NCI-H2081 treated with DMSO at 0.1 percent for 48 hours (cell line): ENCODE results near the gene RASGRF1.
"Not testable (repeated sequence)": the region's sequence is repeated elsewhere in the genome, so short reads cannot be mapped to it uniquely, and the experiment has no call there.

Experiments used
- DNase-seq: peaks from one replicate; lab custom pipeline; 2025; lab: John Stamatoyannopoulos, UW

The RASGRF1 gene

DNA sequence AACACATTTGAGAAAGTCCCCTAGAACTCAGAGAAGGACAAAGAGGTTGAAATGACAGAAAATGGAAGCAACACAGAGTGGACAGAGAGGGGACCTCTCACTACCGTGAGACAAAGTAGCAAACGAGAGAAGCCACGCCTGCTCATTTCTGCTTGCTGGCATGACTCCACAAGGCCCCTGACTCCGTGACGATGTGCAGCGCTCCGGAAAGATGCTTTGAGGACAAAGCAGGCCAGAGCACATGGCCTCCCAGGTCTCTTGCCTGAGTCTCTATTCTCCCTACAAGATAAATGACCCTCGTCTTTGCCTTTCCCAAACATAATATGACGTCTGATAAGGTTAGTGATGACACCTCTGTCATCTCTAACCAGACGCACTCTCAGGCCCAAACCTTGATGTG lies 81.9 kb downstream of the RASGRF1 start:
- DNase-seq = no peak

DNA sequence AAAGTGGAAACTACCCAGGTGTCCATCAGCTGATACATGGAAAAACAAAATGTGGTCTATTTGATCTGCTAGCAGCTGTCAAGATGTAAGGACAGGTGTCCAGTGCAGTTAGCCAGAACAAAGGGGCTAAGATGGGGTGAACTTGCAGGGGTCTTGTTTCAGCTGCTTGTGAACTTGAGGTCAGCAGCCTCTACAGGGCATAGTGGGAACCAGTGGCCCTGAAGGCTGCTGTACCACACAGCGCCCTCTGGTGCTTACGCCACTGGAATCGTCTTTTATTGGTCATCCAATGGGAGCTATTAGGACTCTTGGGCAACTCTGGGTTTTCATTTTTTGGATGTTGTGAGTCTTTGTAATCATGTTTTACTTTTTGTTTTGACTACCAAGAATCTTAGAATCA lies 83.5 kb downstream of the RASGRF1 start:
- no peak for DNase-seq

DNA sequence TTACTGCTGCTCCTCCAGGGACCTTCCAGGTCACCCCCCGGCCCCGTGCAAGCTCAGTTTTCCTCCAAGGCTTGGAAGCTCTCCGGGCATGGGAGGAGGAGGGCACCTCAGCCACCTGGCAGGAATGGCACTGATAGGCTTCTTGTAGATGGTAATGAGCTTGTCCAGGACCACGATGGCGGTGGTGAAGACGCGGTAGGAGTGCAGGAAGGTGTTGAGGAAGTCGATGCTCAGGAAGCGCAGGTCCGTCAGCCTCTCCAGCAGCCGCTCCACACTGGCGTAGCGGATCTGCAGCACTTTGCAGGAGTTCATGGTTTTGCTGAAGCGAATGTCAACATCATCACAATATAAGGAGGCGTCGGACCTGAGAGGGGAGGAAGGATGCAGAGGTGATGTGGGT lies 84.5 kb downstream of the RASGRF1 start:
- DNase-seq = no peak

DNA sequence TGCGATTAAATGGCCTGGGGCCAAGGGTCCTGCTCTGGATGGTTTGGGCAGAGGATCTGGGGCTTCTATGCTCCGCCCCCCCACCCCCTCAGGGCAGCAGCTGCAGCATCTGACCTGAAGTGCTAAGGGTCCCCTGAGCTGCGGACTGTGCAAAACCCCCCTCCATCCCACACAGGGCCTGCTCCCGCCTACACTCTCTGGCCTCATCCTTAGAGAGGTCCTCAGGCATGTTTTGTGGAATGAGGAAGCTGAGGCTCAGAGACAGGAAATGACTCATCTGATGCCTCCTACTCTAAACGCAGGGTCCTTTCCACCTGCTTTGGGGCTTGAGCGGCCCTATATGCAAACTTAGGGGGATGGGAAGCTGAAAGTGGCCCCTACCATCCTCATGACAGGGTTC lies 86.2 kb downstream of the RASGRF1 start:
- no peak for DNase-seq

DNA sequence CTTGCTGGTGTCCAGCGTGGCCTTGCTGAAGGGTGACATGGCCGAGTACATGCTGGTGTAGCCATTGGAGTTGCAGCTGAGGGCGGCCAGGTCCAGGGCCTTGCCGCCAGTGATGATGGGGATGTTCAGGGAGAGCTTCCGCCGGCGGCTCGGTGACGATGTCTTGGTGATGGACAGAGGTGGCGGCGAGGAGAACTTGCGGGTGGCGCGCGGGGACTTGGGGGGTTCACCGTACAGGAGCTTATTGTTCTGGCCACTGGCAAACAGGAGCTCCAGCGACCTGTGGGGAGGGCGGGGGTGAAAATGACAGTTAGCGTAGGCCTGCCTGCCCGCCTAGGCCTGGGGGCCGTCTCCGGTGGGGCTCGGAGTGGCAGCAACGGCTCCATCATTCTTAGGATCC lies 86.7 kb downstream of the RASGRF1 start:
- no peak for DNase-seq

DNA sequence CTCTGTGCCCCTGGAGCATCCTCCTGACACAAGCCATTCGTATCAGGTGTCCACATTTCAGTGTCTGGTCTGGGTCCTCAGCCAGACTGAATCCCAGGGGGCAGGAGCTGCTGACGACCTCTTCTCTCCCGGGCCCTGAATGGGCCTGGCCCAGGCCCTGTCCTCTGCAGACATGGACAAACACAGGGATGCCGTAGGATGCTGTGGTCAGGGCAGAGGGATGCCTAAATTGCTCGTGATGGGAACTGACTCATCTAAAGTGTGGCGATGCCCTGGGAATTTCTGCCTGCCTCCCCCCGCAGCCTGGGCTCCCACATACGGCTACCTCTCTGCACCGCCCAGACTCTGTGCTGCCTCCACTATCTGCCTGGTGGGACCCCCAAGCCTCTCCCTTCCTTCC lies 87.3 kb downstream of the RASGRF1 start:
- DNase-seq = no peak

DNA sequence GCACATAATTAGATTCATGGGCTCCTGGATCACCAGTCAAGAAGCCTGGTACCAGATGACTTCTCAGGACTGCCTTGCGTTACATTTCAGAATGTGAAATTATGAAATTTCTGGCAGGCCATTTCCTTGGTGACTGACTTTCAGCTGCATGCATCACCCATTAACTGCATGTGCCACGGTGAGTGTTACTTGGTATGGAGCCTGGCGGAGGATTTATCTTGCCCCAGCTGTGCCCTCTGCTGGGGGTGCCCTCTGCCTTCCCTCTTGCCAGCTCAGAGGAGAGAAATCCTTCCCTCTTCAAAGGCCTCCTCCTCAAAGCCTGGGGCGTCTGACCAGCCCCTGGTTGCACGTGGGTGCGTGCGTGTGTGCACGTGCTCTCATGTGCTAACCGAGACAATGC lies 88.0 kb downstream of the RASGRF1 start:
- DNase-seq = no peak

DNA sequence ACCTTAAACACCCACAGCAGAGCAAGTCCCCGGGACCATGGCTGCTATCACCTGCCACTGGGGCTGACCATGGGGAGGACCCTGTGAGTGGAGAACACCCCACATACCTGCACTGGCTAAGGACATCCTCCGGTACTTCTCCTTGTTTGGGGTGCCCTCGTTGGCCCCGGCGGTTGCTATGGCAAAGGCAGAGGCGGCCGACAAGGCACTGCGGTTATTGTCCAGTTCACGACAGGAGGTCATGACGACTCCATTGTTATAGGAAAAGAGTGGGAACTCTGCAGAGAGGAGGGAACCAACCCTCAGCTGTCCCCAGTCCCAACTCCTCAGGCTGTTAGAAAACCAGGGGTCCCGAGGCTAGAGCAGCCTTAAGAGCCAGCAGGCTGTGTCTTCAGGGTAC lies 90.9 kb downstream of the RASGRF1 start:
- no peak for DNase-seq

DNA sequence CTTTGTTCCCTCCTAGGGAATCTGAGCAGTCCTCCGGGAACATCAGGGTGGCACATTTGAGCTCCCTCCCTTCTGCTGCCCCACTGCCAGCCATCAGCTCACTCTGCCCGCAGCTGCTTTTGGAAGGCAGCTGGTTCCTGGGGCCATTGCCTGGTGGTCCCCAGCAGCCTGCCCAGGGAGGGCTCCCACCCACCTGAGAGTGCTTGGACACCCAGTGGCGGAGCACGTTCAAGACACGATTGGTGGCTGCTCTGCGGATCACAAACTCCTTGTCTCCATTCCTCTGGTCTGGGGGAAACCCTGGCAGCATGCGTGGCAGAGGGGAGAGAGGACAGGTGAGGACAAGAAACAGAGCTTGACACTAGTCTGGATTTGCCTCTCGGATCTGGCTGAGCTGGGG lies 92.1 kb downstream of the RASGRF1 start:
- no peak for DNase-seq

DNA sequence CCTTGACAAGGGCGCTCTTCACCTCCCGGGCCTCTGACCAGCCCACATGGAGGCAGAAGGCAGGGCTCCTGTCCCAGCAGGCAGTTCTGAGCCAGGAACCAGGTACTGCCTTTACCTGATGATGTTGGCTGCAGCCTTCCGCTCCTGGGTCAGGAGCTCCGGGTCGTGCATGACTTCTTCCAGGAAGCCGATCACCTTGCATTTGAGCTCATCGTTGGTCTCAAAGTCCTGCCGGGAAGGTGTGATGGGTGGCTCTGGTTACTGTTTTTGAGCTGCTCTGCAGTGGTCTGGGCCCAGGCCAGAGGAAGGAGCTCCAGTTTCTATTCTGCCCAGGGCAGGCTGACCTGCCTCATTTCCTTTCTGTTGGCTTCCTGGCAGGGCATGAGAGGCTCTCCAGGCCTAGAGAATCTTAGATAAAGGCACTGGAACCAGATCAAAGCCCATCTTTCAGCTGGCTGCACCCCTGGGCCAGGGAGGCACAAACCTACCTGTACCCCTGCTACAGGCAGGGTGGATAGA lies 92.5 kb downstream of the RASGRF1 start:
- no peak for DNase-seq

DNA sequence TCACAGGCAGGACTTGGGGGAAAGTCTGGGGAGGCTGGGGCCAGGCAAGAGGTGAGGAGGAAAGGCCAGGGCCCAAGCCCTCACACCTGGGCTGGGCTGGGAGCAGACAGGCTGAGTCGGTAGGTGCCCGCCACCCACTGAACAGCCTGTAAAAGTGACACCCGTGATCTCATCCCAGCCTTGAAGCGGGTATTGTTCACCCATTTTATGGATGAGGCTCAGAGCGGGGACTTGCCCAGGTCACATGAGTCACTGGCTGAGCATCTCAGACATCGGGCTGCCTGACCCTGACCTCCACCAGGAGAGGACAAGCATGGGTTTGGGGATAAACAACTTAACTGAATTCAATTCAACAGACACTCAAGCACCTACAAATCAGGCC lies 93.7 kb downstream of the RASGRF1 start:
- no peak for DNase-seq

DNA sequence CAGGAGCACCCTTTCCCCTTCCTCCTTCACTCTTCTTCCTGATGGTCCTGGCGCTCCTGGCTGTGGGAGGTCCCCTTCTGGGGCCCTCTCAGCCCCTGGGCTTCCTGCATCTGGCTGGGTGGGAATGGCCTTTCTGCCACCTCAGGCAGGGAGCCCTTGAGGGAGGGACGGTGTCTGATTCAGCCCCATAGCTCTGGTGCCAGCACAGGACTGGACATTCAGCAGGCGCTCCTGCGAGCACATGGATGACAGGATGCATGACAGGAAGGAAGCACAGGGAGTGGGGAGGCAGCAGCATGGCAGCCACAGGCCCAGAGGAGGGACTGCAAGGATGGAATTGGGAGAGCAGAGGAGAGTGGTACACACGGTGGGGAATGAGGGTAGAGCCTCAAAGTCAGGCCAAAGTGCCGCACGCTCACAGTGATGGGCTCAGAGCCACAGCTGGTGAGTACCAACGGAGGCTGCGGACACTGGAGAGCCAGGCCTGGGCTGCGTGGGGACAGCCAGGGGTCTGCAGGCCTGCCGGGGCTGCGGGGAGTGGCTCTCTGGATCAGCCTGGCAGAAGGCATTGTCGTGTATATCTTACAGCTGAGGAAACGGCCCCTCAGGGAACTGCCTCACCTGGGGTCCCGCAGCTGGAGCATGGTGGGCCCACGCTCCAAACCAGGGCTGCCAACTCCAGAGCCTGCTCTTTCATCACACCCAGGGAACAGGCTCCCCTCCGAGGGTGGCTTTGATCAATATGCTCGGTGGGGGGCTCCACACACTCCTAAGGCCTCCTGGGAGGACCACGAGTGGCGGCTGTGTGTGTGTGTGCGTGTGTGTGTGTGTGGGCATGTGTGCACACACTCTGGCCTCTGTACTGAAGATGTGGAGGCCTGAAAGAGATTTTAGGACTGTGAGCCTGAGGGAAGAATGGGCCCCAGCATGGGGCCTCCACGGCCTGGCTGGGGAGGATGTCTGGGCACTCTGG lies 94.4 kb downstream of the RASGRF1 start:
- no peak for DNase-seq

DNA sequence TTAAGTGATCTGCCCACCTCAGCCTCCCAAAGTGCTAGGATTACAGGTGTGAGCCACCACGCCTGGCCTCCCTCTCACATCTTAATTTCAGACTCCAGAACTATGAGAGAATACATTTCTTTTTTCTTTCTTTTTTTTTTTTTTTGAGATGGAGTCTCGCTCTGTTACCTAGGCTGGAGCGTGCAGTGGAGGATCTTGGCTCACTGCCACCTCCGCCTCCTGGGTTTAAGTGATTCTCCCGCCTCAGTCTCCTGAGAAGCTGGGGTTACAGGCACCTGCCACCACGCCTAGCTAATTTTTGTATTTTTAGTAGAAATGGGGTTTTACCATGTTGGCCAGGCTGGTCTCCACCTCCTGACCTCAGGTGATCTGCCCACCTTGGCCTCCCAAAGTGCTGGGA lies 95.4 kb downstream of the RASGRF1 start:
- DNase-seq = not testable (repeated sequence)

DNA sequence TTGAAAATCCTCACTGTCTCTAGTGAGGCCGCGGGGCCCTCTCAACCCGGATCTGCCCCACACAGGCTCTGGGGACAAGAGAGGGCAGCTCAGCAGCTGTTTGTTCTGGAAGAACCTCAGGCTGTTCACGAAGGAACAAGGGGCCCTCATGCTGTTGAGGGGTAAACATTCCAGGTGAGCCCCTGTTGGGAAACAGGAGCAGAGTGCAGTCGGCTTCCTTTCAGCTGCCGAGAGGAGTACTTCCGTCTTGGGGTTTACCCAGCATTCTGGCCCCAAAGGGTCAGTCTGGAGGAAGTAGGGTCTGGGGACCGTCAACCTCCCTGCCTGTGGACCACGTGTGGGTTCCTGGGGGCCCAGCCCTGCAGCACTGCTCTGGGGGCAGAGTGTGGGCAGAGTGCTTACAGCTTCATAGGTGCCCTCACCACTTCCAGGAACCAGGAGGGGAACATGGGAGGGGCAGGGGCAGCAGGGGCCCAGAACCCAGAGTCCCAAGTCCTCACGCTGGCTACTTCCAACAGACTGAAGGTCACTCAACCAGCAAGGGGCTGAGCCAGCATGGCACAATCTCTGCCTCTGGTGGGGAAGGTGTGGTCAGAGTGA lies 96.5 kb downstream of the RASGRF1 start:
- DNase-seq = no peak

DNA sequence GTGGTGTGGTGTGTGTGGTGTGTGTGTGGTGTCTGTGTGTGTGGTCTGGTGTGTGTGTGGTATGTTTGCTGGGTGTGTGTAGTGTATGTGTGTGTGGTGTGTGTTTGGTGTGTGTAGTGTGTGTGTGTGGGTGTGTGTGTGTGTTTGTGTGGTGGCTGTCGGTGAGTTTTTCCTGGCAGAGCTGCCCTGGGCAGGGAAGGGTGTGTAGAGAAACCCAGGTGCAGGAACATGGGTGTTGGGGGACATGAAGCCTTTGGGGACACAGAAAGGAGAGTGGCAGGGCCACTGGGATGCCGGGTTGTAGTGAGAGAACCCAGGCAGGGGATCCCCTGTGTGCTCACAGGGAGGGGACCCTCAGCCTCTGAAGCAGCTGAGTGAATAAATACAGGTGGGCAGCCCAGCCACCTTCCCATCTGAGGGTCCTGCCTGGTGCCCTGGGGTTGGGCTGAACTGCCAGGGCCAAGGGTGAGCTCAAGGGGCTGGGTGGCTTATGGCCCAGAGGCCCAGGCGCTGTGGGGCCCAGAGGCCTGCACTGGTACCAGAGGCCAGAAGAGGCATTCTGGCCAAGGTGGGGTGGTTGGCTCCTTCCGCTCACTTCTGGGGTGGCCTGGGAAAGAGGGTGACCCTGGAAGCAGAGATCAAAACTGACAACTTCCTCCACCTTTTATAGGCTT lies 97.2 kb downstream of the RASGRF1 start:
- no peak for DNase-seq

DNA sequence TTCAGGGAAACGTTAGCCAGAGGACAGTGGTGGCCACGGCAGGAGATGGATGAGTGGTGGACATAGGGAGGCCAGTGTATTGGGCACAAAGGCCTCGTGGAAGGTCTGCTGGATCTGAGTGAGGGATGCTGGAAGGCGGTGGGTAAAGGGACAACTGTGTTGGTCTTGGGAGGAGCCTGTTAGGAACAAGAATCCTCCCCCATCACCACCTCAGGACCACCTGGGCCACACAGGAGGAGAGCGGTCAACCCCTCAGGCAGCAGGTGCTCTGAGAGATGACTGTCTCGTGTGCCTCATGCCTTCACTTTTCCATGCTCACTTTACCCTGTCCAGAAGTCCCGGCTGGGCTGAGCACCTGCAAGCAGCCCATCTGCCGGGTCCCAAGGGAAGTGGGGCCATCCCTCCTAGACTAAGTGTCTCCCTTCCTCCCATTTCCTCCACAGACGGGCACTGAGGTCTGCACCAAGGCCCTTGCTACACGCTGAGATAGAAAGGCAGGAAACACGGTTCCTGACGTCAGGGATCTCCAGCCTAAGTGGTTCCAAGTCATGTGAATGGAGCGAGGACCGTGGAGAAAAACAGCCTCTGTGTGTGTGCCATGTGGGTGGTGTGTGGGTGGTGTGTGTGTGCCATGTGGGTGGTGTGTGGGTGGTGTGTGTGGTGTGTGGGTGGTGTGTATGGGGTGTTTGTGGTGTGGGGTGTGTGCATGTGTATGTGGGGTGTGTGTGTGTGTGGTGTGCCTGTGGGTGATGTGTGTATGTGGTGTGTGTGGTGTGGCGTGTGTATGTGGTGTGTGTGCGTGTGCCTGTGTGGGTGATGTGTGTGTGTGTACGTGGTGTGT lies 97.9 kb downstream of the RASGRF1 start:
- no peak for DNase-seq

DNA sequence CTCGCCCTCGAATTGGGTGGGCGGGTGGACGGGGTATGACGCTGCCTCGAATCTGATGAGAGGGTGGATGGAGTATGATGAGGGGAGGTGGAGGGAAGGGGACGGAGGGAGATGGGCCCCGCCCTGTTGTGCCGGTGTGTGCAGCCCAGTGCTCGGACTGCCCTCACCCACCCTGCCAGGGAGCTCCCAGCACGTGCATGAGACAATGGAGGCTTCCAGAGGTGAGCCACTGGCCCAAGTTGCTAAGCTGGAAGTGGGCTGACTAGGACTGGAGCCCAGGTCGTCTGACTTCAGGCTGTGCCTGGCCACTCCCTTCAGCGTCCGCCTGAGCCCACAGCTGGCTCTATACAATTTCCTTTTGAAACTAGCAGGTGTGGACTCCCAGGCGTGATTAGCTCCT lies 98.7 kb downstream of the RASGRF1 start:
- no peak for DNase-seq

DNA sequence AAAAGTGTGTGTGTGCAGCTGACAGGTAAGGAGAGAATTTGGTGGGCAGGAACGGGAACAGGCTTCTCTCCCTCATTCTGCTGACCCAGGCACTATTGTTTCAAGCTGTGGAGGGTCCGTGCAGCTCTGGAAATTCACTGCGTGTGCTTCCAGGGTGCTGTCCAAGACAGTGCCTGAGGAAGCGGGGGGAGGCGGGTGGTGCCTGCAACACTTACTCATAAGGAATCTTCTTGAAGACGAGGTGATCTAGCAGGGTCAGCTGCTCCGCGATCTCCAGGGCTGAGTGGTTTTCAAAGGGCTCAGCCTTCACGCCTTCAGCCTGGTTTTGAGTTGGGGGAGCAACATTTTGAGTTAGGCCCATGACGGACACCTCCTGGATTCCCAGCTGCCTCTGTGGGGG lies 99.1 kb downstream of the RASGRF1 start:
- DNase-seq = no peak

DNA sequence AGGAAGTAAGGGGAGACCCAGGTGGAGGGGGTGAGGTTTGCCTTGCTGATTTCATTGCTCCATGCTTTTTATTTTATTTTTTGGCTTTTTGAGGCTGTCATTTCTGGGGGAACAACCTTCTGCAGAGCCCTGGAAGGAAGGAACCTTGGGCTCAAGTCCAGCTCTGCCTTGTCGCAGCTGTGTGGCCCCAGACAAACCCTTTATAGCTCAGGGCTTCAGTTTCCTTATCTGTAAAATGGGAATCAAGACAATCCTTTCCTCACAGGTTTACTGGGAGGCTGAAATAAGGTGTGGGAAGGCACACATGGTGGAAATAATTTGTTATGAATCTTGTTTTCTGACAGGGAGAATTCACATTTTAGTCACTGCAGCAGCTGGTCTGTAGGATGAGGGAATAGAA lies 100.3 kb downstream of the RASGRF1 start:
- no peak for DNase-seq

DNA sequence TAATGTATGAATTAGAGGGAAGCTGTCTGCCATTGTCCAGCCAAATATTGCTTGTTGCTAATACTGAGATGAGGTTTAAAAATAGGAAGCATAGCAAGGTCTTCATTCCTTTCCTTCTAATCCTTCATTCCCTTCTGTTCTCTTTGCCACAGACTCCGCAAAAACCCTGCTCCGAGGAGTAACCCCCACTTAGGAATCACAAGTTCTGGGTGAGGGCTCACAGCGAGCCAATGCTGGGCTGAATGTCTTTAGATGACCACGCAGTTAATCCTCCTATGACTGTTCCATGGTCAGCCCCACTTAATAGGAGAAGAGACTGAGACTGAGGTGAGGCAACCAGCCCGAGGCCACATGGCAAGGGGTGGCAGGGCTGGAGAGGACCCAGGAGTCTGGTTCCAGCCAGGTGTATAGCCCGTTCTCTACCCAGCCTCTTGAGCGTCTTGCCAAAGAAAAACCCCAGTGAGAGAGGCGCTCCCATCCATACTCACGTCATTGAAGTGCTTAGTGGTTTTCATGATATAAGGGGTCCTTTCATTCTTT lies 100.8 kb downstream of the RASGRF1 start:
- no peak for DNase-seq

DNA sequence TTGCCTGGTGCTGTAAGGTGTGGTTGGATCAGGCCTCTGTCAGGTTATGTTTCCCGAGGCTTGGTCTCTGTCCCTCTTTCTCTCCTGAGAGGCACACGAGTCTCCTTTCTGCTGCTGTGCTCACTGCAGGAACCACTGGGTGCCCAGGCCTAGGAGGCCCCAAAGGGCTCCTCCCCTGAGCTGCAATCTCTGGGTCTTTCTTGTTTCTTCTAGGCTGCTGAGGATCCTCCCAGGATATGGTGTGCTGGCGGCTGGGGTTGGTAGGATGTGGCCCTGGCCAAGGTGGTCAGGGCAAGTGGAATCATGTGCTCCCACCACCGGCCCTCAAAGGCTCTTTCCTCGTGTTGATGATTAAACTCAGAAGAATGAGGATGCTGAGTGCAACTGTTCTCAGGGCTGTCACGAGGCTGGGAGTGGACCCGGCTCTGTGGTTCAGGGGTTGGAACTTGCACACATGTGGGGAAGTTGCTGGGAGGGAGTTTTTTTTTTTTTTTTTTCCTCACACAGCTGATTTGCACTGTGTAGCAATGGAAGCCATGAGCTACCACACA lies 102.1 kb downstream of the RASGRF1 start:
- DNase-seq = no peak
